Cerebellar nuclear complex (tissue), 1 donor: ENCODE results near the gene SLMAP.
"Not testable (repeated sequence)": the region's sequence is repeated elsewhere in the genome, so short reads cannot be mapped to it uniquely, and the experiment has no call there.

Source experiments
- DNase-seq, 2 experiments: peaks; one replicate each; lab custom pipeline; 2025; lab: John Stamatoyannopoulos, UW

The SLMAP gene

DNA sequence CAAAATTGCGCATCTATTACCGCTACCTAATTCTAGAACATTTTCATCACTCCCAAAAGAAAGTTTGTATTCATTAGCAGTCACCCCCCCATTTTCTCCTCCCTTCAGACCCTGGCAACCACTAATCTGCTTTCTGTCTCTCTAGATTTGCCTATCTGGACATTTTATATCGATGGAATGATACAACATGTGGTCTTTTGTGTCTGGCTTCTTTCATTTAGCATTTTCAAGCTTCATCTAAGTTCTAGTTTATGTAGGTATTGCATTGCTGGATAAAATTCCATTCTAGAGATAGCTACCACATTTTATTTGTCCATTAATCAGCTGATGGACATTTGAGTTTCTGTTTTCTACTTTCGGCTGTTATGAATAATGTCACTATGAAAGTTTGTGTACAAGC, 38.4 kb downstream of the SLMAP start:
- no peak for DNase-seq

DNA sequence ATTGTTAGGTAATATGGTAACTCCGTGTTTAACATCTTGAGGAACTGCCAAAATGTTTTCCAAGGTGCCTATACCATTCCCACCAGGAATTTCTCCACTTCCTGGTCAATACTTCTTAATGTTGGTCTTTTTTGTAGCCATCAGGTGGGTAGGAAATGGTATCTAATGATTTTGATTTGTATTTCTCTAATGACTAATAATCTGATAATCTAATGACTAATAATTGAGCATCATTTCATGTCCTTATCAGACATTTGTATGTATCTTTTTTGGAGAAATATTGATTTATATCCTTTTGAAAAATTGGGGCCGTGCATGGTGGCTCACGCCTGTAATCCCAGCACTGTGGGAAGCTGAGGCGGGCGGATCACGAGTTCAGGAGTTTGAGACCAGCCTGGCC, 38.8 kb downstream of the SLMAP start:
- no peak for DNase-seq

DNA sequence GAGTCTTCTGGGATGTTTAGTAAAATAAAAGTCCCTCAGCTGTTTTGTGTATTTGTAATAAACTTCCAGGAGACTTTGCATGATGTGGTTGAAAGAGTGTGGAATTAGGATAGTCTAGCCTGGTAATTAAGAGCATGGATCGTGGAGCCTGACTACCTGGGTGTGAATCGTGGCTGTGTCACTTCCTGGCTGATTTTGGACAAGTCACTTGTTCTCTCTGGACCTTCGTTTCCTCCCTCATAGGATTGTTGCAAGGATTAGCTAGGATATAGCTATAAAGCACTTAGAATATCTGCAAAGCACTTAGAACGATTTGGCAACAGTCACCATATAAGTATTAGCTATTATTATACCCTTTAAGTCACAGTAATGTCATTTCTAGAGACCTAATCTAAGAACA, 40.2 kb downstream of the SLMAP start:
- DNase-seq = no peak

DNA sequence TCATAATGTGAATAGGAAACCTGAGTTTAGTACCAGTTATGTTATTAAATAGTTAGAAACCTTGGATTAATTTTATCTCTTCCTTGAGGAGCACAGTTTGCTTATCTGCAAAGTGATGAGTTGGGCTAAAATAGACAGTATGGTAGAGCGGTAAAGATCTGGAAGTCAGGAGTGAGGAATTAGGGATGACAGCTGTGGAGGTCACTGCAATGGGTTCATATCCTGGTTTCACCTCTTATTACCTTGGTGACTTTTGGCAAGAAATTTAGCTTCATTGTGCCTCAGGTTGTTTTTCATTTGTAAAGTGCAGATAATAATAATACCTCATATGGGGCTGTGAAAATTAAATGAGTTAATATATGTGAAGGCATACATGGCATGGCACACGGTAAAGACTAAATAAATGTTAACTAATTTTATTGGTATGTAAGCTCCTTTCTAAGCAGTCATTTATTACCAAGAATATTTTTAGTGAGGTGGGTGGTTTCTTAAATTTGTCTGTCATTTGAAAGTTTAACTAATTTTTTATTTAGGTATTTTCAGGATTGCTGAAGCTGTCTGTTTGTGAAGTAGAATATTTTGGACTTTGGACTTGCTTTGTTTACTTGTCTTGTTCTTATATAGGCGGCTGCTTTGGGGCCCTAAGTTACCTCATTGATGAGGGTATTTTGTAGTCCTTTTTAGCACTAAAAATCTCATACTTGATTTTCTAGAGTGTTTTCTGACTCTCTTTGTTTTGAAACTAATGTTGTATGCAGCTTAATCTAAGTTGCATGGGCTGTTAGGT, 41.8 kb downstream of the SLMAP start:
- DNase-seq = no peak

DNA sequence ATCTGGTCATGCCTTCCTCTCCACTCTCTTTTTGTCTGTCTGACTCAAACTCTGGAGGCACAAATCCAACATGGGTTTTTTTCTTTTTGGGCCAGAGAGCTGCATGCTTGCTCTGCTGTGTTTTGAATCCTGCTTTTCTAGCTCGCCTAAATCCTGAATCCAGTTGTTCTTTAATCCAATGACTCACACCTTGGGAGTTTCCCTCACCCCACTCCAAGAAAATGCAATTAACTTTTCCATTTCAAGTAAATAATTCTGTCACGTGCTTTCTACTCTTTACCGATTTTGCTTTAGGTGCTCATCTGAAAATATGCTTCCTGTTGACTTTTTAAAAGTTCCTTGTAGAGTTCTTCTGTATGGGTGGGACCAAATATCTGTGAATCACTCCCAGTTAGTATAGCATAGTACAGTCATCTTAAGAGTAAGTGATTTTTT, 47.6 kb downstream of the SLMAP start:
- no peak for DNase-seq

DNA sequence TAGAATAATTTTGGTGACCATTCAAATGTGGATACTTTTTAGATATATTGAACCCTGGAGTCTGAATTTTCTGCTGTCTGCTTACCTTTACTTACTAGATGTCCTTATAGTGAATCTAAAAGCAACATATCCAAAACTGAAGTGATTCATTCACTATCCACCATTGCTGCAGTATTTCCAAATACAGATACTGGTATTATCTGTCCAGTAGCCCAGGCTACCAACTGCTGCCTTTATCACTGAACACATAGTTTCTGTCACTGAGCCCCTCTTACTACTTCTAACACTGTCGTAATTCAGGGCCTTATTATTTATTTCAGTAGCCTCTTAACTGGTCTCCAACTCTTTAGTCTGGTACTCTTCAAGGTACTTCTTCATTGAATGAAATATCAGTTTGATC, 49.2 kb downstream of the SLMAP start:
- DNase-seq = no peak

DNA sequence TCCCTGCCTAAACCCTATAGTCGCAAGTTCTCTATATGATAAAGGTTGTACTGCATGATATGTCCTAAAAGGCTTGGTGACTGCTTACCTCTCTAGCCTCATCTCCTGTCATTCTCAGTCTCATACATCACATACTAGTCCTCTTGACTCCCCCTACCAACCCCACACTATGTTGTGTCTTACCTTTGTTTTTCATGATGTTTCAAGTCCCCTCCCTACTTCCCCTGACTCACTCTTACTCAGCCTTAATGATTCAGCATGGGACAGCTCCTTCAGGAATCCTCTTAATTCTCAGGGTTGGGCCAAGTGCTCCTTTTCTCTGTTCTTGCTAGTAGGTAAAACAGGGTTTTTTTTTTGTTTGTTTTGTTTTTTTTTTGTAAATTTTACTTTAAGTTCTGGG, 49.6 kb downstream of the SLMAP start:
- DNase-seq = no peak

DNA sequence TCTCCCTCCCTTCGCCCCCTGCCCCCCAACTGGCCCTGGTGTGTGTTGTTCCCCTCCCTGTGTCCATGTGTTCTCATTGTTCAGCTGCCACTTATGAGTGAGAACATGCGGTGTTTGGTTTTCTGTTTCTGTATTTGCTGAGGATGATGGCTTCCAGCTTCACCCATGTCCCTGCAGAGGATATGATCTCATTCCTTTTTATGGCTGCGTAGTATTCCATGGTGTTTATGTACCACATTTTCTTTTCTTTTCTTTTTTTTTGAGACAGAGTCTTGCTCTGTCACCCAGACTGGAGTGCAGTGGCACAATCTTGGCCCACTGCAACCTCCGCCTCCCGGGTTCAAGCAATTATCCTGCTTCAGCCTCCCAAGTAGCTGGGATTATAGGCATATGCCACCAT, 50.1 kb downstream of the SLMAP start:
- not testable (repeated sequence) for DNase-seq

DNA sequence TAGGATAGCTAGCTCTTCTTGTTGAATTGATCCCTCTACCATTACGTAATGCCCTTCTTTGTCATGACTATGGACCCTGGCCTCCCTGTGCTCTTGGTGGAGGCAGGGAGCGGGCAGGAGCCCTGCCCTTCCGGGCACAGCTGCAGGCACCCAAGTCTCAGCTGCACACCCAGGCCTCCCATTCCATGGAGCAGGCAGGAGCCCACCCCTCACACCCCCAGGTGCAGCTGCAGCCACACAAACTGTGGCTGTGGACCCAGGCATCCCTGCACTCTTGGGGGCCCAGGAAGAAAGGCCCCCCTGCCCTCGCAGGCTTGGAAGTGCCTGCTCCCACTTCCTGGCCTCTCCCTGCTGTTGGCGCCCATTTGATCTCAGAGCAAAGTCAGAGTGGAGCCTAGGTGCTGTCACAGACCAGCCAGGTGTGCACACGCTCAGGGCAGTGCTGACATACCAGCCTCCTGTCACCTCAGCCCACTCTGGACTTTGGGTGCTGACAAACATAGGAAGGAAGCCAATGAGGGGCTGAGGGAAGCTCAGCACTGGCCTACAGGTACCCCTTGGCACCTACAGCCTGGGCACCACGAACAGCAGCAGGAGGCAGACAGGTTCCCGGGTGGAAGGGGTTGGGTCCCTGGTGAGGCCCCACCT, 53.0 kb downstream of the SLMAP start:
- DNase-seq = no peak

DNA sequence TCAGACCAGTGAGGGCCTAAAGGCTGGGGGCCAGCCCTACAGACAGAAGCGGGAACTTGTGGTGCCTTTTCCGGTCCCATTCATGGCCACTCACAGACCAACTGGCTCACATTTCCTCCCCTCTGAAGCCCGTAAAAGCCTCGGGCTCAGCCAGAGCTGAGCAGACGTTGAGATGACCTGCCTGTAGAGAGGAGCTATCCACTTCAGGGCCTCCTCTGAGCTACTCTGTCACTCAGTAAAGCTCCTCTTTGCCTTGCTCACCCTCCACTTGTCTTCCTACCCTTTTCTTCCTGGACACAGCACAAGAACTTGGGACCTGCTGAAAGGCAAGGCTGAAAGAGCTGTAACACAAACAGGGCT, 53.5 kb downstream of the SLMAP start:
- no peak for DNase-seq

DNA sequence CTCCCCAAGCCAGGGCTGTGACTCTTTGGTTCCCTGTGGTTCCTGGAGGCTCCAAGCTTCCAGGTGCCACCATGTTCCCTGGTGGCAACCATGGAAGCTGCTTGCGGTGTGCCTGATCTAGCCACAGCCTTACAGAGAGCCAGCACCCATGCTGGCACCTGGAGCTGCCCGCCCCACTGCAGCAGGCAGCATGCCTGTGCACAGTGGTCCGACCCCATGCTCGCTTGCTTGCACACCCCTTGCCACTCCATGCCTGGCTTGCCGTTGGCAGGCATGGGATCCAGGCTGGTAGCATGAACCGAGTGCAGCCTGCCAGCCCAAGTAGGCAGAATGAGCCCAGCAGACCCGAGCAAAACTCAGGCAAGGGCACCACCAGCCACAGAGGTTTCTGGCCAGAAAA, 53.9 kb downstream of the SLMAP start:
- no peak for DNase-seq

DNA sequence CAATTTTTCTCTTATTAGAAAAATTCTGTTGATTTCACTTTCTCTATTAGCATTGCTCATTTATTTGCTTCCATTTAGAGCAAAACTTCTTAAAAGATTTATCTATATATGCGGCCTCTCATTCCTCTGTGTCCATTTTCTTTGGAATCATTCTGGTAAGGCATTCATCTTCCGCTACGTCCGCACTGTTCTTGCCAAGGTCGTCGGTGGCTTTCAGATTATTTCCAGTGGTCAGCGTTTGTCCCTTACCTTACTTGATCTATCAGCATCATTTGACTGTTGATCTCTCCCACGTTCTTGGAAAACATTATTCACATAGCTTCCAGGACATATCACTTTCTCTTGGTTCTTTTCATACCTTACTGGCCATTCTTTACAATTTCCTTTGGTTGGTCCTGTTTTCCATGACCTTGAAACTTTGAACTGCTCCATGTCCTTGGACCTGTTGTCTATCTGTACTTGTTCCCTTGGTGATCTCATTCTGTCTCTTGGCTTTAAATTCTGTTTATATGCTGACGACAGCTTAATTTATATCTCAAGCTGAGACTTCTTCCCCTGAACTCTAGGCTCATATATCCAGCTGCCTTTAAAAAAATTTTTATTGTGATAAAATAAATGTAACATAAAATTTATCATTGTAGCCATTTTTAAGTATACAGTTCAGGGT, 54.5 kb downstream of the SLMAP start:
- DNase-seq = no peak

DNA sequence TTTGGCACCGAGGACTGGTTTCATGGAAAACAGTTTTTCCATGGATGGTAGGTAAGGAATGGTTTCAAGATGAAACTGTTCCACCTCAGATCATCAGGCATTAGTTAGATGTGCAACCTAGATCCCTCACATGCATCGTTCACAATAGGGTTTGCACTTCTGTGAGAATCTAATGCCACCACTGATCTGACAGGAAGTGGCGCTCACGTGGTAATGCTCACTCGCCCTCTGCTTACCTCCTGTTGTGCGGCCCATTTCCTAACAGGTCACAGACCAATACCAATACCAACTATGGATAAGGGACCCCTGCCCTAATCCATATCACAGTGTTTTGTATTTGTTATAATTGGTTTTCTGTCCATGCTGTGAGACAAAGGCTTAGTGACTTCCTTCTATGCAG, 58.9 kb downstream of the SLMAP start:
- DNase-seq = no peak

DNA sequence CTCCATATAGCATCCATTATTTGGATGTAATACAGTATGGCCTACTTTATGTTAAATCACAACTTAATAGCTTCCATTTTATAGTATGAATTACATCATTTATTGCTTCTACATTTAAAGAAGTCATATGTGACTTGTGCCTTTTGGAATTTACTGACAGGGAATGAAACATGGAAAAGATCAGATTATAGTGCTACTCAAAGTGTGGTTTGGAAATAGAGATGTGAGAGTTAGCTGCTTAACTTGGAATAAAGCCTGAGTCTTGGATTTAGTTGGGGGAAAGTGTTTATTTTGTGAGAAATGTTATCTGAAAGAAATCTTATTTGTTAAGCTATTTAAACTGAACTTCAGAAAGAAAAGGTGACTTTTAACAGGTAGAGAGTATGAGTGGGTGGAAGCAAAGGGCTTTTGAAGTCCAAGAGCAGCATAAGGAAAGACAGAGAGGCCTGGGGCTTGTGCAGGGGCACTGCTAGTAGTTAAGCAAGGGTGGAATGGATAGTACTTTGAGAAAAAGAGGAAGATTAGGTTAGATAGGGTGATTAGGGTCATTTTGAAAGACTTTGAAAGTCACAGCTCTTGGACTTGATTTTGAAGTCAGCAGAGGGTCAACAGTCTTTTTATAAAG, 60.5 kb downstream of the SLMAP start:
- DNase-seq = no peak

DNA sequence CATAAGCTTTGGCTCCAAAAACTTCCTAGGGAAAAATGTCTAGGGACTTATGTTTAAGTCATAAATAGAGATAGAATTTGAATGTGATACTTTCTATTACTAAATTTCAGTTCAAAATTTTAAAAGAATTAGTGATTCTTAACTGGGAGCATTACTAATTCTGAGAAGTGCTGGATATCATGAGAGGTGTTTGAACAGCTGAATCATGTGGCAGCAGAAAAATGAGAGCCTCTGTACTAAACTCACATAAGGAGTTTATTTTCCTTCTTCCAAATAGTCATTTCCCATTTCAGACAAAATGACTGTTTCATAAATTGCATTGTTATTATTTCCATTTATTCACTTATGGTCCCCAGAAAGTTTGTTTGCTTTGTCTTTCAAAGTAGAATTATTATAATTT, 62.7 kb downstream of the SLMAP start:
- DNase-seq = no peak

DNA sequence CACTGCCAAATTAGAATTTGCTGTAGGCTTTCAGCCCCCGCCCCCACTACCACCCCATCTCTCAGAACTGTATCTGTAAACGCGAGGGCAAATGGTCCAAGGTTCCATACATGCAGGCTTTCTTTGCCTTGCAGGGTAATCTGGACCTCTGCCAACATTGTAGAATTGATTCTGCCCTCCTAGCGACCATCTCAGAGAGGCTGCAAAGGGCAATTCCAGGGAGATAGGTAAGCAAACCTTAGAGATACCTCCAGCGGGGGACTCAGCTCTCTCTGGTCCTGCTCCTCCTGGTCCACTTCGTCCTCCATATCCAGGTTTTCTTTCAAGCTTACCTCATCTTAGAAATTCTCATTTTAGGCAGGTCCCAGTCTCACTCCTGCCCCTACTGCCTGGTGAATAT, 64.4 kb downstream of the SLMAP start:
- DNase-seq = no peak

DNA sequence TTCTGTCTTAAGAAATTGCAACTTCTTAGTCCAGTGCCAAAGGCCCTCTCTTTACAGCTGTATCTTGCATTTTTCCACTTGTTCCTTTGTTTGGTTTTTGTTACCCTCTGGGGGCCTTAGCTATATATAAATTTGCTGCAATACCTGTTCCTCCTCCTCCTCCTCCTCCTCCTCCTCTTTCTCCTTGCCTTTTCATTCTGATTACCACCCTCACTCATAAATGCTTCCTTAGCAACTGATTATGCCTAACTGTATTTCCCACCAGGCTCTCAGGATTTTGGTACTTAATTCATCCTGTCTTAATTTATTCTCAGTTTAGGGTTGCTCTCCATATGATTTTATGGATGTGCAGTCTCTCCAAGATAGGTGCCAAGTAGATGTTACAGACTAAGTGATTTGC, 65.7 kb downstream of the SLMAP start:
- no peak for DNase-seq

DNA sequence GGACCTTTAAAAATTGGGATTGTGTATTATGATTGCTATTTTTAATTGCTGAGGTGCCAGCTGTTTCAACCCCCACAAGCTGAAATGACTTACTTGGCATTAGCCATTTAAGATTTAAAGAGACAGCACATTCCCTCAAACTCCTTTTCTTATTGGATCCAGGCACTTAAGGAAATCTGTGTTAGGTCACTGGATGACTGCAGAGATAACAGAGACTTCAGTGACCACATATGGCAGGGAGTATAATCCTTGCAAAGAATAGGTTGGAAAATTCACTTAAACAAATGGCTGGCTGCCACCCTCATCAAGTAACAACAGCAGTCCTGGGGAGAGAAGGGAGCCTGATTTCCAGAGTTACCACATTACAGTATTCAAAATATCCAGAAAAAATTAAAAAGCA, 66.6 kb downstream of the SLMAP start:
- DNase-seq = no peak

DNA sequence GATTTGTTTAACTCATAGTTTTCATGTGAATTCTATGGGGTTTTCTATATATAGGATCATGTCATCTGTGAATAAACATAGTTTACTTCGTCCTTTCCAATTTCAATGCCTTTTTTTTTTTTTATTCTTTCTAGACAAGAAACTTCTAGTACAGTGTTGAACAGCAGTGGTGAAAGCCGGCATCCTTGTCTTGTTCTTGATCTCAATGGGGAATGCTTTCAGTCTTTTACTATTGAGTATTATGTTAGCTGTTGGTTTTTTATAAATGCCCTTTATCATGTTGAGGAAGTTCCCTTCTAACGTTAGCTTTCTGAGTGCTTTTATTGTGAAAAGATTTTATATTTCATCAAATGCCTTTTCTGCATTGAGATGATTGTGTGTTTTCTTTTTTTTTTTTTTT, 69.0 kb downstream of the SLMAP start:
- no peak for DNase-seq

DNA sequence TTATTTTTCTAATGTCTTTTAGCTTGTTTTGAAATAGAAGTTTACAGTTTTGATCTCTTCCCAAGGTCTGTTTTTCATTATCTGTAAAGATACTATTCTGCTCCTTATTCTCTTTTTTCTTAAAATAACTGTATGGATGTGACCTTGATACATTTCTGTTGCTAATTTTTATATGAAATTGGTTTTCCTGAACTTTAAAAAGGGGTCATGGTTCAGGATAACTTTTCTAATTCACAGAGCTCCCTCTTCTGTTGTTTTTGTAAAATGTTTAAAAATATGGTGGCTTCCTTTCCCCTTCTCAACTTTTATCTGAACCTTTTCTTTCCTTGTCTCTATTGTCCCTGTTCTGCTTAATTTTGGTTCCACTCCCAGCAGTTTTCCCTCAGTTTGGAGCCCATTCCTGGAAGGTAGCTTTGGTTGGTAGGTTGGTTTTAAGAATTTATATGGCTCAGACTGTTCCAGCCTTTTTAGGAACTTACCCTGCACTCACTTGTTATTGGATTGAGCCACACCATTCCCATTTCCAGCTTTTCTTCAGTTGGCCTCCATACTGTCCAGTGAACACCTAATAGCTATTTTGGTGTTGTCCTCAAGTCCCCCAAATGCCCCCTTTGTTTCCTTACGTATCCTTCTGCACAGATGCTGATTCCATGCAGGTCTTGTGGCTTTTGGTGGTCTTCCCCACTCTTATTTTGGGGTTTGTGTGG, 70.3 kb downstream of the SLMAP start:
- no peak for DNase-seq

DNA sequence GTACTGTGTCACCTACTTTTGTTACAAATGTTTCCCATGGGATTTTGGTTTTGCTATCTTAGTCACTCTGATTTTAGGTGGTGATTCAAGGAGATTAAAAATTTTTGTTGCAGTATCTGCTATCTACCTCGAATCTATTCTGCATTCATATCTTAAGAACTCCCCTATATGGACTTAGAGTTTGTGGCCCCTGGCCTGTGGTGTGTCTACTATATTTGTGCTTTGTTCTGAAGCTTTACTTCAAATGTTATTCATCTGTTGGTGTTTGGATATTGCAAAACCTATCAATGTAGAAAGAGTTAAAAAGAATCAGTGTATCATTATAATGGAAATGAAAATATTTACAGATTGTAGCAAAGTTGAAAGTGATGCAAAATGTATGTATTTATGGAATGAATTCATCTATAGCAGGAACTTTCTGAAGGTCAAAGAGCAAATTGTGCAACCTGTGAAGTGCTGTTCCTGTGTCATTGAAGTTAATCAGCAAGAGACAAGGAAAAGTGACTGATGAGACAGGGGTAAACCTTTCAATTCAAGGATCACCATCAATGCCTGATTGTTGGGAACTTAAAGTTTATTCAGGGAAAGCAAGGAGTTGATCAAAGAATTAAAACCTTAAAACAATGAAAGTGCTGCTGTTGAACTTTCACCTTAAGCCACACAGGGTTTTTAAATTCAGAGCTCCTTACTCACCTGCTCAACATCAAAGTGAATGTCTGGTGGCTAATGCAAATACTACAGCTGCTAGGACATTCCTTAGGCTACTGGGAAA, 71.0 kb downstream of the SLMAP start:
- no peak for DNase-seq

DNA sequence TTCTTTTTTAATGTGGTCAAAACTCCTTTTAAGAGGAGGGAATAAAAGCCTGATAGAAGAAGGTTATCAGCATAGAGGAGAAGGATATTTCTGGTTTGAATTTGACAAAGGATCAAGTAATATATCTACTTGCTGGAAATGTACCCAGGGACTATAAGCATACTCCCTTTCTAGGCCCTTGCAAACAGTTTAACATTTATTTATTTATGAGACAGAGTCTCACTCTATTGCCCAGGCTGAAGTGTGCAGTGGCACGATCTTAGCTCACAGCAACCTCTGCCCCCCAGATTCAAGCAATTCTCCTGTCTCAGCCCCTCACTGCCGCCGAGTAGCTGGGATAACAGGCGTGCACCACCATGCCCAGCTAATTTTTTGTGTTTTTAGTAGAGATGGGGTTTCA, 71.6 kb downstream of the SLMAP start:
- no peak for DNase-seq
